Esophagus muscularis mucosa (tissue), 3 donors: Measurements from ENCODE around the gene MED26.

ENCODE experiments used
- POLR2A ChIP-seq: fragments of 450-650 bp; IDR thresholded peaks from one replicate; pipeline ENCODE4 v1.6.1; 2017; ENCODE audit warnings: antibody characterized with exemption, moderate library complexity, mild to moderate bottlenecking, low read depth
- TF ChIP-seq, protein P1 (sequence below), 3 experiments: fragments of 200-600 bp in 2 of 3; fragments of 450-650 bp in 1 of 3; sonication (generic) in 2 of 3; IDR thresholded peaks; one replicate each; pipeline ENCODE4 v1.5.1; 2017 to 2019; ENCODE audit warnings: antibody characterized with exemption in 3 of 3, mild to moderate bottlenecking in 2 of 3, moderate library complexity in 1 of 3

DNA sequence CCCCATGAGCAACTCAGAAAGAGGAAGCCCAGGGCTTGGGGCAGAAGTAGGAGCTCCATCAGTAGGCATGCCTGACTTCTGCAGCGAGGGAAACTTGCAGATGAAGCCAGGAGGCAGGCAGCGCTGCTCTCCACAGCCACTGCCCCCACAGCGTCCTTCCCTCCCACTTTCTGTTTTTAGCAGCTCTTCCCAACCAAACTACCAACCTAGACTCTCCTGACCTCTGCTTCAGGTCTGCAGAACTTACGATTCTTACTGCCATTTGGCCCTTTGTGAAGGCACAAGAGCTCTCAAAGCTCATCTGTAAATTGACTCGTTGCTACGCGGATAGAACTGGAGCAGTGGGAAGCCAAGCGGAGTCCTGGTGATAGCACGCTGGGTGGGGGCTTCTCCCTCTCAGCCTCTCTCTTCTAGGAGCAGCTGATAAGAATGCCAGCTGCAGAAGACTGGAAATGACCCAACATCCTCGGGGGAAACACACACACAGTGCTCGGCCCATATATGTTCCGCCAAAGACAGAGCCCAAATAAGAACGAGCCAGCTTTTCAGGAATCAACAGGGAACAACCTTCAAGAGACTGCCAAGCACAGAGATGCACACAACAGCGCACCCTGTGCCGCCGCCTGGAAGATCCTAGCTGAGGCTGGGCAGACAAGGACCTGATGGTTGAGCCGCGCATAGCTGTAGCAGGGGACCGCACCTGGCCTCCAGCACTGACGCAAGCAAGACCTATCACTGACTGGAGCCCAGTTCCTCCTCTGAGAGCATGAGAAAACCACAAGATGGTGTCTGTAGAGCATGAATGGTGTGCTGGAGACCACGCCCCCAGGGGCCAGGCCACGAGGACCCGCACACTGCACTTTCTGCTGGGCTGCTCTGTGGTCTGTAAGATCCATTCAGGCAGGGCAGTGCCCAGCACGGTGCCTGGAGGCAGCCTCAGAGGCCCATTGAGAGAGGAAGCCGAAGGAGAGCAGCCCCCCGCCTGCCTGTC, 39.9 kb downstream of the MED26 start:
- TF ChIP-seq POLR2A: no peak
- TF ChIP-seq, protein P1, sequence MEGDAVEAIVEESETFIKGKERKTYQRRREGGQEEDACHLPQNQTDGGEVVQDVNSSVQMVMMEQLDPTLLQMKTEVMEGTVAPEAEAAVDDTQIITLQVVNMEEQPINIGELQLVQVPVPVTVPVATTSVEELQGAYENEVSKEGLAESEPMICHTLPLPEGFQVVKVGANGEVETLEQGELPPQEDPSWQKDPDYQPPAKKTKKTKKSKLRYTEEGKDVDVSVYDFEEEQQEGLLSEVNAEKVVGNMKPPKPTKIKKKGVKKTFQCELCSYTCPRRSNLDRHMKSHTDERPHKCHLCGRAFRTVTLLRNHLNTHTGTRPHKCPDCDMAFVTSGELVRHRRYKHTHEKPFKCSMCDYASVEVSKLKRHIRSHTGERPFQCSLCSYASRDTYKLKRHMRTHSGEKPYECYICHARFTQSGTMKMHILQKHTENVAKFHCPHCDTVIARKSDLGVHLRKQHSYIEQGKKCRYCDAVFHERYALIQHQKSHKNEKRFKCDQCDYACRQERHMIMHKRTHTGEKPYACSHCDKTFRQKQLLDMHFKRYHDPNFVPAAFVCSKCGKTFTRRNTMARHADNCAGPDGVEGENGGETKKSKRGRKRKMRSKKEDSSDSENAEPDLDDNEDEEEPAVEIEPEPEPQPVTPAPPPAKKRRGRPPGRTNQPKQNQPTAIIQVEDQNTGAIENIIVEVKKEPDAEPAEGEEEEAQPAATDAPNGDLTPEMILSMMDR (IDR thresholded peaks at IDR 0.05): no peak
